Vein endothelial cell (primary cell): Measurements from ENCODE around the gene CFAP58. TPM values are rescaled to one million over a fixed set of nuclear protein-coding genes. Genes with fewer than 3 reads are reported as not detected.

ENCODE experiments used
- total RNA-seq: library from RNA; depleted of rRNA; stranded (reverse); fragments of >200 nt; gene quantifications from 2 replicates; pipeline ENCODE4 v1.2.3, GENCODE V29; 2012

Gene CFAP58, protein sequence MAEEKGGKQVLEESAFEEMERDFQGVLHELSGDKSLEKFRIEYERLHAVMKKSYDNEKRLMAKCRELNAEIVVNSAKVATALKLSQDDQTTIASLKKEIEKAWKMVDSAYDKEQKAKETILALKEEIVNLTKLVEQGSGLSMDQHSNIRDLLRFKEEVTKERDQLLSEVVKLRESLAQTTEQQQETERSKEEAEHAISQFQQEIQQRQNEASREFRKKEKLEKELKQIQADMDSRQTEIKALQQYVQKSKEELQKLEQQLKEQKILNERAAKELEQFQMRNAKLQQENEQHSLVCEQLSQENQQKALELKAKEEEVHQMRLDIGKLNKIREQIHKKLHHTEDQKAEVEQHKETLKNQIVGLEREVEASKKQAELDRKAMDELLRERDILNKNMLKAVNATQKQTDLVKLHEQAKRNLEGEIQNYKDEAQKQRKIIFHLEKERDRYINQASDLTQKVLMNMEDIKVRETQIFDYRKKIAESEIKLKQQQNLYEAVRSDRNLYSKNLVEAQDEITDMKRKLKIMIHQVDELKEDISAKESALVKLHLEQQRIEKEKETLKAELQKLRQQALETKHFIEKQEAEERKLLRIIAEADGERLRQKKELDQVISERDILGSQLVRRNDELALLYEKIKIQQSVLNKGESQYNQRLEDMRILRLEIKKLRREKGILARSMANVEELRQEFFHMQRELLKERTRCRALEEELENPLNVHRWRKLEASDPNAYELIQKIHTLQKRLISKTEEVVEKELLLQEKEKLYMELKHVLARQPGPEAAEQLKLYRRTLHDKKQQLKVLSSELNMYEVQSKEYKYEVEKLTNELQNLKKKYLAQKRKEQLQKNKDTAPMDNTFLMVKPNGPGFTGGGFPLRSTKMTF
- 0.33 and 0.76 TPM in 2 replicates for total RNA-seq

DNA sequence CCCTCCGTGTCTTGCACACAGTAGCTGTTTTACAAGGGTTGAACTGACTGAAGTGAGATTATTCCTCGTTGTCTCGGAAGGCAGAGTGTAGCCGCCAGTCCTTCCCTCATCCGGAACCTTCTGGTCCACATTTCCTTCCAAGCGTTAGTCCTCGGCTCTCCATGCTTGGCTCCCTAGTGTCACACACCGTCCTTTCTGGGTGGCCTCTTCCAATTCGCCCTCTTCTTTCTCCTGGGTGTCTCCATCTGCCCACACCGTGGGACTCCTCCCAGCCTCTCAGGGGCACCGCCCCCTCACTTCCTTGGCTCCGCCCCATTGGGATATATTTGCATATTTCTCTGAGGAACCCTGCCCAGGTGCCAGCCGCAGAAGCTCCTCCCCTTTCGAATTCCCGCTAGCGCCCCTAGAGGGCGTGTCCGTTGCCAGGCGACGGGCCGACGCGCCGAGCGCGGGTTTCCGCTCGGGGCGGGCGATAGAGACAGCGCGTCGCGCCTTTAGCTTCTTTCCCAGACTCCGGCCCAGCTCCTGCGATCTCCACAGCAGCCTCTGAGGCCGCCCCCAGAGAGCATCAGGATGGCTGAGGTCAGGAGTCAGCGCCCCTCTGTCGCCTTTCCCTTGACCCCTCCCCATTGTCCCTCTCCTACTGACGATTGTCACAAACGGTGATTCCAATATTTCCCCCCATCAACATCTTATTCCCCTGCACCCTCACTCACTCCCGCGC lies at the start of gene CFAP58:
TSS of gene CFAP58 (plus strand) at position 509 of the 724 bp plus-strand sequence. CDS start at position 574, 65 bp downstream.

DNA sequence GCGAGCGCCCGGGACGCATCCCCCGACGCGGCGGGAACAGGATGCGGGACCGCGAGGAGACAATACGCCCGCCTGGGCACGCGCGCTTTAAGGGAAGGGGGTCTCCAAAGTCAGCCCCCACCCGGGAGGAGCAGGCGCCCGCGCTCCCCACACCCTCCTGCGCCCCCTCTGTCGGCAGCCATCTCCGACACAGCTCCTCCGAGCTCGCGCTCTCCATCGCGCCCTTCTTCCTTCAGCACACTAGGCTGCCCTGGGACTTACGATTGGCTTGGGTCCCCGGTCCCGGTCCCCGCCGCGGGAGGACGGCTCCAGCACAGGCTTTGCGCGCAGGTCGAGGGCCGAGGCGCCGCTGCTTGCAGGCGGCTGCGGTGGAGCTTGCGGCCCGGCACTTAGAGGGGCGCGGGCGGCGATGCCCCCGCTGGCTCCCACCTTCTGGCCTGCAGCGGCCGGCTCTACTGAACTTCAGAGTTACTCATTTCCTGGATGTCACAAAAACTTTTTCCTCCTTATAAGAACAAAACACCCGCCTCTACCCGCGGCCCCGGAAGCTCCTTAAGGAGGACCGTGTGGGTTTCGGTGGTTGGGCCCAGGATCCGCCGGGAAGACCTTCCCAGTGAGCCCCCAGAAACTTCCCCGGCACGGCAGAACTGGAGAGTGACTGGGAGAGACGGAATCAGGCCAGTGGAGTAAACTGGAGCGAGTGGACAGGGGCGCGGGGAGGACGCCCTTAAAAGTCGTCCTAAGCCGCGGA lies 15.5 kb upstream of the CFAP58 start, which contains the start of gene ITPRIP:
TSS of gene ITPRIP (minus strand) at position 481 of the 751 bp plus-strand sequence. CDS start 22,414 bp downstream, outside the sequence.

Other genes starting within 250 kb of the CFAP58 start
- gene SFR1, start 231.7 kb upstream of the CFAP58 start, total RNA-seq = 12.2 and 12.7 TPM in 2 replicates
- gene CFAP43, start 121.5 kb upstream of the CFAP58 start, total RNA-seq = 0.10 TPM in 1 of 2 replicates, not detected in the other
- 219 and 274 TPM in 2 replicates for gene GSTO1, start 98.9 kb upstream of the CFAP58 start, total RNA-seq
- 0.33 and 0.57 TPM in 2 replicates for gene GSTO2, start 84.6 kb upstream of the CFAP58 start, total RNA-seq
- 21.3 and 28.7 TPM in 2 replicates for gene ITPRIP, start 15.4 kb upstream of the CFAP58 start, total RNA-seq